SK-N-MC (cell line): ENCODE data around the gene TCL1B.

Source experiments
- DNase-seq: peaks from one replicate; pipeline ENCODE4 v3.0.0-alpha.2; 2011; ENCODE audit warnings: low read depth, low spot score
- H3K27ac ChIP-seq: fragments of 200-600 bp; sonication (generic); 2 replicates; pipeline ENCODE4 v1.5.1; 2016; ENCODE audit warnings: mixed run types
- H3K36me3 ChIP-seq: fragments of 200-600 bp; sonication (generic); 2 replicates; pipeline ENCODE4 v1.6.1; 2017; ENCODE audit warnings: antibody characterized with exemption, low read length, mixed read lengths; ENCODE audit not compliant: insufficient read depth
- H3K4me3 ChIP-seq: fragments of 200-600 bp; sonication (generic); 2 replicates; pipeline ENCODE4 v1.5.1; 2016
- H3K9ac ChIP-seq: fragments of 200-600 bp; sonication (generic); 2 replicates; pipeline ENCODE4 v1.8.0; 2017; ENCODE audit warnings: mixed run types, mixed read lengths; ENCODE audit not compliant: insufficient read length
- H3K9me3 ChIP-seq: fragments of 200-600 bp; sonication (generic); 2 replicates; pipeline ENCODE4 v1.6.1; 2017; ENCODE audit warnings: low read depth, mild to moderate bottlenecking, antibody characterized with exemption, low read length, moderate library complexity, mixed read lengths
- EZH2 ChIP-seq: fragments of 200-600 bp; sonication (generic); IDR thresholded peaks from one replicate; pipeline ENCODE4 v1.6.1; 2017; ENCODE audit warnings: antibody characterized with exemption
- FOXP2 ChIP-seq: optimal IDR thresholded peaks from 2 replicates; pipeline ENCODE3; 2011; ENCODE audit warnings: mild to moderate bottlenecking, moderate library complexity; ENCODE audit not compliant: insufficient read depth; ENCODE audit errors: extremely low read length, control extremely low read depth
- POLR2AphosphoS5 ChIP-seq: IDR thresholded peaks from 2 replicates; pipeline ENCODE4 v1.6.1; 2012; ENCODE audit warnings: mild to moderate bottlenecking, low read depth, low read length, borderline replicate concordance

The TCL1B gene

DNA sequence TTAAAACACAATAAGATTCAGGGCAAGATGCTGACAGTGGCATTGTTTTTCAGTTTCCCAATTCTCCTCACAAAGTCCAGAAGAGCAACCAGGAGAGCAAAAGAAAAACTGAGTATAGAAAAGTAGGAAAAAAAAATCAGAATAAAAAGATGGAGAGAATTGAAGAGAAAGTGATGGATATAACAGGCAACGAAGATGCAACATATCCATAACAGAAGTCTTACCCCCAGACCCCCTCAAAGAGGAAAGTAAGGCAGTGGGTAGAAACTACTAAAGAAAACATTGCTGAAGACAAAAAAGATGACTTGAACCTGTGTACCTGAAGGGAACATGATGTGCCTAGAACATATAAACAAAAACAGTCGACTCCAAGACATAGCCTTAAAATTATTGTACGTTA, 17.1 kb downstream of the TCL1B start:
- H3K9ac ChIP-seq, result no peak overlapping the region
- H3K36me3 ChIP-seq, result no peaks in the 10 kb centered on the region
- H3K9me3 ChIP-seq, result no peaks in the 10 kb centered on the region
- no peak overlapping the region for H3K4me3 ChIP-seq
- DNase-seq, result no peak
- no peak for TF ChIP-seq POLR2AphosphoS5
- TF ChIP-seq EZH2, result no peak
- TF ChIP-seq FOXP2, result no peak
- H3K27ac ChIP-seq, result no peak overlapping the region

GRCh38 chr14:95703805-95704204, 17.6 kb downstream of the TCL1B start:
- no peak overlapping the region for H3K9ac ChIP-seq
- DNase-seq, result no peak
- H3K36me3 ChIP-seq, result no peaks in the 10 kb centered on the region
- no peaks in the 10 kb centered on the region for H3K9me3 ChIP-seq
- H3K4me3 ChIP-seq, result no peak overlapping the region
- no peak for TF ChIP-seq EZH2
- no peak overlapping the region for H3K27ac ChIP-seq

DNA sequence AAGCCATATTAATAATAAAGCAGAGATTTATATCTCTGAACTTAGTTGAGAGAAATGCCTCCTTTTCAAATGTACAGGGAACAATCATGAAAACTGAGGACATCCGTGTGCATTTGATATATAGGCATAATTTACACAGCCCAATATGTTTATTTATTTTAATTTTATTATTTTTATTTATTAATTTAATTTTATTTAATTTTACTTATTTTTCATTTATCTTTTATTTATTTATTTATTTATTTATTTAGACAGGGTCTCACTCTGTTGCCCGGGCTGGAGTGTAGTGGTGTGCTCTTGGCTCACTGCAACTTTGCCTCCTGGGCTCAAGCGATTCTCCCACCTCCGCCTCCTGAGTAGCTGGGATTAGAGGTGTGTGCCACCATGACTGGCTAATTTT, 19.3 kb downstream of the TCL1B start:
- no peak for DNase-seq
- no peaks in the 10 kb centered on the region for H3K36me3 ChIP-seq
- no peak overlapping the region for H3K9ac ChIP-seq
- no peak overlapping the region for H3K27ac ChIP-seq
- H3K4me3 ChIP-seq, result no peak overlapping the region
- no peaks in the 10 kb centered on the region for H3K9me3 ChIP-seq
- TF ChIP-seq EZH2 (no peak), FOXP2 (no peak), POLR2AphosphoS5 (no peak)

DNA sequence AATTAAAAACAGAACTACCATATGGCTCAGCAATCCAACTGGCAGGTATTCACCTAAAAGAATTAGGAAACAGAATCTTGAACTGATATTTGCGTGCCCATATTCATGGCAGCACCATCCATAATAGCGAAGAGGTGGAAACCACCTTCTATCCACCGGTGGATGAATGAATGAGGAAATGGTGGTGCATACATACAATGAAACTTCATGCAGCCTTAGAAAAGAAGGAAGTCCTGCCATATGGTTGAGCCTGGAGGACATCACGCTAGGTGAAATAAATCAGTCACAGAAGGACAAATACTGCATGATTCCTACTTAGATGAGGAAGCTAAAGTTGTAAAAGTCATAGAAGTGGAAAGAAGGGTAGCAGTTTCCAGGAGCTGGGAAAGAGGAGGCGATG, 21.1 kb downstream of the TCL1B start:
- Histone ChIP-seq H3K9me3 (no peaks in the 10 kb centered on the region), H3K4me3 (no peak overlapping the region), H3K9ac (no peak overlapping the region), H3K36me3 (no peaks in the 10 kb centered on the region), H3K27ac (no peak overlapping the region)
- DNase-seq, result no peak
- TF ChIP-seq FOXP2 (no peak), EZH2 (no peak), POLR2AphosphoS5 (no peak)

DNA sequence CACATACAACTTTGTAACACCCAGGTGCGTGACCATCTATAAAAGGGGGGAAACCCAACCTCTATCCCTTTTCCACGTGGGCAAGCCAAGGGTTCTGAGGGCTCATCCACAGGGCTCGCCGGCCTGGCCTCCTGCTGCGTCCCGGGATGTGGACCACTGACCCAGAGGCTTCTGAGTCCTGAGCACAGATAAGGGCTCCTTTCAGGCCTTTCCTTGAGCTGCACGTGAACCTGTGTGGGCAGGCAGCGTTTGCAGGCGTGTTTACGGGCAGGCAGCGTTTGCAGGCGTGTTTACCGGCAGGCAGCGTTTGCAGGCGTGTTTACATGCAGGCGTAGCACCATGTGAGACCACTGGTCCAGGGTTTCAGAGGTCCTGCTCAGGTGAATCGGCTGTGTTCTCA, 23.9 kb downstream of the TCL1B start:
- no peak overlapping the region for H3K4me3 ChIP-seq
- no peak overlapping the region for H3K9ac ChIP-seq

DNA sequence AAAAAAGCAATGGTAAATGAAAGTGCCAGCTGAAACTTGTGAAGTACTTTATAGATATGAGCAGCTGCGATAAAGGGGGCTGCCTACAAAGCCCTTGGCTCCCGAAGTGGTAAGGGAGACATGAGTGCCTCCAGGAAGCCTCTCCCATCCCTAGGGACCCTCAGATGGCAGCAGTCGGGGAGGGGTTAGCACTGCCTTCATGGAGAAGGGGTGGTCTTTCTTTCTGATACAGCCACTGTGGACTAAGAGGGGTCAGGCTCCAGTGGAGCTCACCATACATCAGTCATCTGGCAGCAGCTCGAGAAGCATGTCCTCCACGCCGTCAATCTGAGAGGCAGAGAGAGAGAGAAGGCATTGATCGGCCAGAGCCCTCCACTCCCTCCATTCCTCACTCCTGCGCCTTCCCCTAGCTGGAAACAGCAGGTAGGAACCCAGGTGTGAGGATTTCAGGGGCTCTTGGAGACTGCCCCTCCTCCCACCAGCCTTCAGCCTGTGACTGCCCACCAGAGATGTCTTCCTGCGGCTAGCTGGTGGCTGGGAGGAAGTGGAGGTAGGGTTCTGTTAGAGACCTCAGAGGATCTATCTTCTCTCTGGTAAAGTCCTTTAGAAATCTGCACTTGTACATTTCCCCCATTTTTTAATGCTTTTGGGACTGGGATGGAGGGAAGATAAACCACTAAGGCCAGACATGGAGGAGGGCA, 25.4 kb downstream of the TCL1B start:
- no peaks in the 10 kb centered on the region for H3K36me3 ChIP-seq
- TF ChIP-seq EZH2 (no peak), POLR2AphosphoS5 (no peak), FOXP2 (no peak)
- H3K4me3 ChIP-seq, result no peak overlapping the region
- H3K9me3 ChIP-seq, result no peaks in the 10 kb centered on the region
- no peak overlapping the region for H3K27ac ChIP-seq
- DNase-seq, result no peak
- H3K9ac ChIP-seq, result no peak overlapping the region

More for the DNA sequence above, 23.9 kb downstream of the TCL1B start:
- Histone ChIP-seq H3K9me3 (no peaks in the 10 kb centered on the region), H3K27ac (no peak overlapping the region), H3K36me3 (no peaks in the 10 kb centered on the region)
- DNase-seq, result no peak
- TF ChIP-seq EZH2 (no peak), FOXP2 (no peak), POLR2AphosphoS5 (no peak)

- no peak overlapping the region for H3K9ac ChIP-seq
- no peak overlapping the region for H3K4me3 ChIP-seq
- no peaks in the 10 kb centered on the region for H3K9me3 ChIP-seq
- no peak overlapping the region for H3K27ac ChIP-seq
- H3K36me3 ChIP-seq, result no peaks in the 10 kb centered on the region
- DNase-seq, result no peak
- TF ChIP-seq POLR2AphosphoS5 (no peak), EZH2 (no peak), FOXP2 (no peak)
Measured at GRCh38 chr14:95712398-95712797, 26.2 kb downstream of the TCL1B start.

- no peak within 1 kb of the TSS for H3K27ac ChIP-seq
- no peak within 1 kb of the TSS for H3K9ac ChIP-seq
- no peak for TF ChIP-seq POLR2AphosphoS5
- no peaks in the 10 kb centered on the region for H3K9me3 ChIP-seq
- no peaks in the 10 kb centered on the region for H3K36me3 ChIP-seq
- no peak within 1 kb of the TSS for H3K4me3 ChIP-seq
- no peak for DNase-seq
Measured at GRCh38 chr14:95713596-95714371, 27.6 kb downstream of the TCL1B start, which contains the start of gene TCL1A. Gene TCL1A (minus strand): TSS chr14:95714125. CDS start chr14:95714066, 59 bp downstream.
